K562 (cell line): ENCODE results near the gene AGRN. TPM values are rescaled to one million over a fixed set of nuclear protein-coding genes. Genes with fewer than 3 reads are reported as not detected.

Experiments
- ASH1L ChIP-seq: fragments of 450-650 bp; IDR thresholded peaks from 2 replicates; pipeline ENCODE4 v1.6.1; 2018; ENCODE audit warnings: borderline replicate concordance, mild to moderate bottlenecking, low read depth; ENCODE audit not compliant: partially characterized antibody
- CREBBP ChIP-seq: IDR thresholded peaks from one replicate; pipeline ENCODE4 v1.6.1; 2012; ENCODE audit warnings: low read depth, mild to moderate bottlenecking, control low read depth, inconsistent platforms, low read length
- HEY1 ChIP-seq: fragments of 250-450 bp; sonication (Bioruptor Pico); IDR thresholded peaks from 2 replicates; pipeline ENCODE4 v1.5.0; 2020; ENCODE audit warnings: mild to moderate bottlenecking, moderate library complexity, borderline replicate concordance
- IRF2 ChIP-seq: sonication (generic); formaldehyde crosslinking; IDR thresholded peaks from 2 replicates; pipeline ENCODE4 v1.8.1; 2022; ENCODE audit warnings: mild to moderate bottlenecking, missing genetic modification reagents
- MYC ChIP-seq, 2 experiments: fragments of 250-450 bp in 1 of 2; sonication (Bioruptor Pico) in 1 of 2; IDR thresholded peaks; 2 replicates each; pipeline versions ENCODE4 v1.5.1 to v1.6.1; 2012 to 2021; ENCODE audit warnings: low read depth in 2 of 2, borderline replicate concordance in 1 of 2, improper control_type of control experiment in 1 of 2, low read length in 1 of 2, mild to moderate bottlenecking in 1 of 2, moderate library complexity in 1 of 2
- ZNF507 ChIP-seq: conservative IDR thresholded peaks from 2 replicates; pipeline ENCODE4 v1.6.1; 2017; ENCODE audit warnings: missing genetic modification characterization, missing compliant biosample characterization
- ZZZ3 ChIP-seq: fragments of 450-650 bp; IDR thresholded peaks from 2 replicates; pipeline ENCODE4 v1.6.1; 2016; ENCODE audit warnings: antibody characterized with exemption, mild to moderate bottlenecking, moderate library complexity
- polyA plus RNA-seq, 8 experiments: library from polyadenylated mRNA; depleted of rRNA in 4 of 8; stranded (reverse) in 5 of 8; unstranded in 3 of 8; fragments of >200 nt; fragmentation: Nextera tagmentation in 2 of 8; fragmentation: Illumina TruSeq in 1 of 8; extraction: Ambion mirVana in 2 of 8; extraction: Trizol in 1 of 8; gene quantifications; 2 replicates each; pipeline versions ENCODE4 v1.2.1 to v1.2.3, GENCODE V29; 2011 to 2014; ENCODE audit warnings: inconsistent platforms in 1 of 8, missing spikeins in 1 of 8
- total RNA-seq, 7 experiments: library from RNA; depleted of rRNA in 6 of 7; stranded (reverse); fragments of >200 nt in 6 of 7; fragmentation: Illumina TruSeq in 2 of 7; extraction: Trizol in 2 of 7; gene quantifications; 2 replicates each; pipeline versions ENCODE4 v1.2.1 to v1.2.3, GENCODE V29; 2011 to 2021; ENCODE audit warnings: low replicate concordance in 1 of 7
- TF ChIP-seq, protein P1 (sequence below): sonication (generic); formaldehyde crosslinking; IDR thresholded peaks from 2 replicates; pipeline ENCODE4 v1.8.0; 2022; ENCODE audit warnings: mild to moderate bottlenecking, missing genetic modification reagents
- TF ChIP-seq, protein P2 (sequence below): fragments of 150-350 bp; conservative IDR thresholded peaks from 2 replicates; pipeline ENCODE4 v1.6.1; 2014; ENCODE audit warnings: low read length
- TF ChIP-seq, protein P3 (sequence below), 2 experiments: fragments of 450-650 bp; formaldehyde crosslinking in 1 of 2; IDR thresholded peaks; 2 replicates each; pipeline versions ENCODE4 v1.4.0 to v1.6.1; 2014 to 2020; ENCODE audit warnings: mild to moderate bottlenecking in 2 of 2, borderline replicate concordance in 1 of 2, low read depth in 1 of 2

Gene AGRN
- total and polyA plus RNA-seq, 9 of the 15 experiments (the other 6 are each of a cell fraction or from before 2014, with no cell fraction given): 0.04 to 111 (median 18.1) TPM

DNA sequence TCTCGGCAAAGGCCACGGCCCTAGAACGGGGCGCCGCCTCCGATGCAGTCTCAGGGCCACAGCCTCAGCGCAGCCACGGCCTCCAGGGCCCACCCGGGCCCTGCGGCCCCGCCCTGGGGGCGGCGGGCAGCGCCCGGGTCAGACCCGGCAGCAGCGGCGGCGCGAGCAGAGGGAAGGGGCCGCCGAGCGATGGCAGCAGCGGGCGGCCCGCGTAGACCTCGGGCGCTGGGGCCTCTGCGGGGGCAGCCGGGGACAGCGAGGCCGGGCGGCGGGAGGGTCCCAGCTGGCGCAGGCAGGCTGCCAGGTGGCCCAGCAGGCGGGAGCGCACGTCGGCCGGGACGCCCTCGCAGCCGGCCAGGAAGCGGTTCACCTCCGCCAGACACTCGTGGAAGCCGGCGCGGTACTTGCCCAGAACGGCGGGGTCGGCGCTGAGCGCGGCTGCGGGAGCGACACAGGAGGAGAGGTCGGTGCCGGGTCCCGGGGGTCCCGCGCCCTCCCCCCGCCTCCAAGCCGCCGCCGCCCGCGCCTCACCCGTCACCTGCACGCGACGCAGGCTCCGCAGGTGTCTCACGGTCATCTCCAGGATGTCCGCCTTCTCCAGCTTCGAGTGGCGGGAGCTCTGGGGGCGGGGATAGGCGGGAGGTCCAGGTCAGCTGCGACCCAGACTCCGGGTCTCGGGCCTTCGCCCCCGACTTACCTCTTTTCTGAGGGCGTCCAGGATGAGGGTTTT lies 20.8 kb upstream of the AGRN start (continued):
- TF ChIP-seq, protein P1, sequence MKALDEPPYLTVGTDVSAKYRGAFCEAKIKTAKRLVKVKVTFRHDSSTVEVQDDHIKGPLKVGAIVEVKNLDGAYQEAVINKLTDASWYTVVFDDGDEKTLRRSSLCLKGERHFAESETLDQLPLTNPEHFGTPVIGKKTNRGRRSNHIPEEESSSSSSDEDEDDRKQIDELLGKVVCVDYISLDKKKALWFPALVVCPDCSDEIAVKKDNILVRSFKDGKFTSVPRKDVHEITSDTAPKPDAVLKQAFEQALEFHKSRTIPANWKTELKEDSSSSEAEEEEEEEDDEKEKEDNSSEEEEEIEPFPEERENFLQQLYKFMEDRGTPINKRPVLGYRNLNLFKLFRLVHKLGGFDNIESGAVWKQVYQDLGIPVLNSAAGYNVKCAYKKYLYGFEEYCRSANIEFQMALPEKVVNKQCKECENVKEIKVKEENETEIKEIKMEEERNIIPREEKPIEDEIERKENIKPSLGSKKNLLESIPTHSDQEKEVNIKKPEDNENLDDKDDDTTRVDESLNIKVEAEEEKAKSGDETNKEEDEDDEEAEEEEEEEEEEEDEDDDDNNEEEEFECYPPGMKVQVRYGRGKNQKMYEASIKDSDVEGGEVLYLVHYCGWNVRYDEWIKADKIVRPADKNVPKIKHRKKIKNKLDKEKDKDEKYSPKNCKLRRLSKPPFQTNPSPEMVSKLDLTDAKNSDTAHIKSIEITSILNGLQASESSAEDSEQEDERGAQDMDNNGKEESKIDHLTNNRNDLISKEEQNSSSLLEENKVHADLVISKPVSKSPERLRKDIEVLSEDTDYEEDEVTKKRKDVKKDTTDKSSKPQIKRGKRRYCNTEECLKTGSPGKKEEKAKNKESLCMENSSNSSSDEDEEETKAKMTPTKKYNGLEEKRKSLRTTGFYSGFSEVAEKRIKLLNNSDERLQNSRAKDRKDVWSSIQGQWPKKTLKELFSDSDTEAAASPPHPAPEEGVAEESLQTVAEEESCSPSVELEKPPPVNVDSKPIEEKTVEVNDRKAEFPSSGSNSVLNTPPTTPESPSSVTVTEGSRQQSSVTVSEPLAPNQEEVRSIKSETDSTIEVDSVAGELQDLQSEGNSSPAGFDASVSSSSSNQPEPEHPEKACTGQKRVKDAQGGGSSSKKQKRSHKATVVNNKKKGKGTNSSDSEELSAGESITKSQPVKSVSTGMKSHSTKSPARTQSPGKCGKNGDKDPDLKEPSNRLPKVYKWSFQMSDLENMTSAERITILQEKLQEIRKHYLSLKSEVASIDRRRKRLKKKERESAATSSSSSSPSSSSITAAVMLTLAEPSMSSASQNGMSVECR (CRISPR knock-in tag): peak; percentile 13; the same call in 1 of the 2 replicates
- TF ChIP-seq ZNF507: no peak
- TF ChIP-seq HEY1 (CRISPR knock-in tag): no peak
- TF ChIP-seq ZZZ3: no peak
- TF ChIP-seq ASH1L: no peak
- TF ChIP-seq IRF2 (CRISPR knock-in tag): no peak
- TF ChIP-seq, protein P2, sequence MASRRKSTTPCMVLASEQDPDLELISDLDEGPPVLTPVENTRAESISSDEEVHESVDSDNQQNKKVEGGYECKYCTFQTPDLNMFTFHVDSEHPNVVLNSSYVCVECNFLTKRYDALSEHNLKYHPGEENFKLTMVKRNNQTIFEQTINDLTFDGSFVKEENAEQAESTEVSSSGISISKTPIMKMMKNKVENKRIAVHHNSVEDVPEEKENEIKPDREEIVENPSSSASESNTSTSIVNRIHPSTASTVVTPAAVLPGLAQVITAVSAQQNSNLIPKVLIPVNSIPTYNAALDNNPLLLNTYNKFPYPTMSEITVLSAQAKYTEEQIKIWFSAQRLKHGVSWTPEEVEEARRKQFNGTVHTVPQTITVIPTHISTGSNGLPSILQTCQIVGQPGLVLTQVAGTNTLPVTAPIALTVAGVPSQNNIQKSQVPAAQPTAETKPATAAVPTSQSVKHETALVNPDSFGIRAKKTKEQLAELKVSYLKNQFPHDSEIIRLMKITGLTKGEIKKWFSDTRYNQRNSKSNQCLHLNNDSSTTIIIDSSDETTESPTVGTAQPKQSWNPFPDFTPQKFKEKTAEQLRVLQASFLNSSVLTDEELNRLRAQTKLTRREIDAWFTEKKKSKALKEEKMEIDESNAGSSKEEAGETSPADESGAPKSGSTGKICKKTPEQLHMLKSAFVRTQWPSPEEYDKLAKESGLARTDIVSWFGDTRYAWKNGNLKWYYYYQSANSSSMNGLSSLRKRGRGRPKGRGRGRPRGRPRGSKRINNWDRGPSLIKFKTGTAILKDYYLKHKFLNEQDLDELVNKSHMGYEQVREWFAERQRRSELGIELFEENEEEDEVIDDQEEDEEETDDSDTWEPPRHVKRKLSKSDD: no peak
- TF ChIP-seq MYC (IDR thresholded peaks at IDR 0.05; ENCODE audit: low read depth, low read length): peak; percentile 6; the same call in 1 of the 2 replicates
- no peak for TF ChIP-seq MYC (CRISPR knock-in tag; IDR thresholded peaks at IDR 0.05; ENCODE audit: borderline replicate concordance, low read depth)
- TF ChIP-seq, protein P3, sequence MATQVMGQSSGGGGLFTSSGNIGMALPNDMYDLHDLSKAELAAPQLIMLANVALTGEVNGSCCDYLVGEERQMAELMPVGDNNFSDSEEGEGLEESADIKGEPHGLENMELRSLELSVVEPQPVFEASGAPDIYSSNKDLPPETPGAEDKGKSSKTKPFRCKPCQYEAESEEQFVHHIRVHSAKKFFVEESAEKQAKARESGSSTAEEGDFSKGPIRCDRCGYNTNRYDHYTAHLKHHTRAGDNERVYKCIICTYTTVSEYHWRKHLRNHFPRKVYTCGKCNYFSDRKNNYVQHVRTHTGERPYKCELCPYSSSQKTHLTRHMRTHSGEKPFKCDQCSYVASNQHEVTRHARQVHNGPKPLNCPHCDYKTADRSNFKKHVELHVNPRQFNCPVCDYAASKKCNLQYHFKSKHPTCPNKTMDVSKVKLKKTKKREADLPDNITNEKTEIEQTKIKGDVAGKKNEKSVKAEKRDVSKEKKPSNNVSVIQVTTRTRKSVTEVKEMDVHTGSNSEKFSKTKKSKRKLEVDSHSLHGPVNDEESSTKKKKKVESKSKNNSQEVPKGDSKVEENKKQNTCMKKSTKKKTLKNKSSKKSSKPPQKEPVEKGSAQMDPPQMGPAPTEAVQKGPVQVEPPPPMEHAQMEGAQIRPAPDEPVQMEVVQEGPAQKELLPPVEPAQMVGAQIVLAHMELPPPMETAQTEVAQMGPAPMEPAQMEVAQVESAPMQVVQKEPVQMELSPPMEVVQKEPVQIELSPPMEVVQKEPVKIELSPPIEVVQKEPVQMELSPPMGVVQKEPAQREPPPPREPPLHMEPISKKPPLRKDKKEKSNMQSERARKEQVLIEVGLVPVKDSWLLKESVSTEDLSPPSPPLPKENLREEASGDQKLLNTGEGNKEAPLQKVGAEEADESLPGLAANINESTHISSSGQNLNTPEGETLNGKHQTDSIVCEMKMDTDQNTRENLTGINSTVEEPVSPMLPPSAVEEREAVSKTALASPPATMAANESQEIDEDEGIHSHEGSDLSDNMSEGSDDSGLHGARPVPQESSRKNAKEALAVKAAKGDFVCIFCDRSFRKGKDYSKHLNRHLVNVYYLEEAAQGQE (IDR thresholded peaks at IDR 0.05; ENCODE audit: borderline replicate concordance): 0 out of 2 replicates have a peak, but pooled peaks have one; percentile 22
- TF ChIP-seq, protein P3 (CRISPR knock-in tag; IDR thresholded peaks at IDR 0.05; ENCODE audit: low read depth): peak; percentile 21; the same call in 1 of the 2 replicates
- no peak for TF ChIP-seq CREBBP
